Measurements from ENCODE around the gene USP15. TPM values are rescaled to one million over a fixed set of nuclear protein-coding genes. Genes with fewer than 3 reads are reported as not detected.

The USP15 gene
- total RNA-seq, 1 donor from 2014 or later, result 87.3 TPM

- Histone ChIP-seq H3K9me3 (no peaks in the 10 kb centered on the region), H3K4me3 (no peak overlapping the region), H3K36me3 (peaks cover 27% of the 10 kb centered on the region), H3K27me3 (no peaks in the 10 kb centered on the region), H3K27ac (no peak overlapping the region), H3K4me1 (peaks cover 11% of the 10 kb centered on the region)
- intact Hi-C loops (cut with DNase I), result no loop called here
- DNase-seq (no peak), ATAC-seq (peak; percentile 78)
- no peak for TF ChIP-seq CTCF (IDR thresholded peaks at IDR 0.05)
Measured at GRCh38 chr12:62297321-62297720, 37.1 kb downstream of the USP15 start.

- H3K4me1 ChIP-seq, result peaks cover 5% of the 10 kb centered on the region
- H3K27me3 ChIP-seq, result no peaks in the 10 kb centered on the region
- ATAC-seq (no peak), DNase-seq (no peak)
- TF ChIP-seq CTCF (IDR thresholded peaks at IDR 0.05), result no peak
- H3K4me3 ChIP-seq, result no peak overlapping the region
- no peak overlapping the region for H3K27ac ChIP-seq
- H3K9me3 ChIP-seq, result no peaks in the 10 kb centered on the region
- intact Hi-C loops (cut with DNase I), result no loop called here
- peaks cover 46% of the 10 kb centered on the region for H3K36me3 ChIP-seq
Measured at GRCh38 chr12:62299617-62300016, 39.4 kb downstream of the USP15 start.

GRCh38 chr12:62301080-62301798 is 41.0 kb downstream of the USP15 start:
- no peaks in the 10 kb centered on the region for H3K27me3 ChIP-seq
- intact Hi-C loops (cut with DNase I), result no loop called here
- peaks cover 39% of the 10 kb centered on the region for H3K36me3 ChIP-seq
- no peaks in the 10 kb centered on the region for H3K9me3 ChIP-seq
- no peak for TF ChIP-seq CTCF (IDR thresholded peaks at IDR 0.05)
- ATAC-seq, result no peak
- no peak overlapping the region for H3K4me3 ChIP-seq
- peaks cover 5% of the 10 kb centered on the region for H3K4me1 ChIP-seq
- H3K27ac ChIP-seq, result no peak overlapping the region
- no peak for DNase-seq

- intact Hi-C loops (cut with DNase I), result no loop called here
- ATAC-seq, result no peak
- Histone ChIP-seq H3K4me1 (peaks cover 5% of the 10 kb centered on the region), H3K27ac (no peak overlapping the region), H3K27me3 (no peaks in the 10 kb centered on the region), H3K4me3 (no peak overlapping the region), H3K9me3 (no peaks in the 10 kb centered on the region), H3K36me3 (peaks cover 39% of the 10 kb centered on the region)
- DNase-seq, result no peak
- TF ChIP-seq CTCF (IDR thresholded peaks at IDR 0.05), result no peak
Measured at GRCh38 chr12:62301799-62302133, 41.6 kb downstream of the USP15 start.

- H3K9me3 ChIP-seq, result no peaks in the 10 kb centered on the region
- H3K36me3 ChIP-seq, result peaks cover 37% of the 10 kb centered on the region
- peaks cover 5% of the 10 kb centered on the region for H3K4me1 ChIP-seq
- H3K27ac ChIP-seq, result no peak overlapping the region
- intact Hi-C loops (cut with DNase I), result no loop called here
- no peaks in the 10 kb centered on the region for H3K27me3 ChIP-seq
- ATAC-seq, result no peak
- no peak for TF ChIP-seq CTCF (IDR thresholded peaks at IDR 0.05)
- H3K4me3 ChIP-seq, result no peak overlapping the region
- DNase-seq, result no peak
Measured at GRCh38 chr12:62304560-62304959, 44.4 kb downstream of the USP15 start.

- DNase-seq, result no peak
- H3K4me1 ChIP-seq, result peaks cover 5% of the 10 kb centered on the region
- intact Hi-C loops (cut with DNase I), result no loop called here
Measured at GRCh38 chr12:62305778-62306177, 45.6 kb downstream of the USP15 start.

More at GRCh38 chr12:62305778-62306177, 45.6 kb downstream of the USP15 start:
- Histone ChIP-seq H3K4me3 (no peak overlapping the region), H3K27me3 (no peaks in the 10 kb centered on the region), H3K36me3 (peaks cover 37% of the 10 kb centered on the region), H3K9me3 (no peaks in the 10 kb centered on the region), H3K27ac (no peak overlapping the region)
- no peak for ATAC-seq
- no peak for TF ChIP-seq CTCF (IDR thresholded peaks at IDR 0.05)

Measured in upper lobe of right lung (tissue), 1 donor.